ENCODE data around the gene ABCA10. TPM values are rescaled to one million over a fixed set of nuclear protein-coding genes. Genes with fewer than 3 reads are reported as not detected.

The ABCA10 gene
- total RNA-seq, 4 donors from 2014 or later, result 11.1 to 32.8 (median 21.7) TPM

- Histone ChIP-seq H3K4me1 (no peaks in the 10 kb centered on the region), H3K27me3 (no peaks in the 10 kb centered on the region), H3K27ac (no peak overlapping the region), H3K36me3 (no peaks in the 10 kb centered on the region), H3K9me3 (peaks cover 0 to 5% of the 10 kb centered on the region in 2 donors), H3K4me3 (no peak overlapping the region)
- no peak for TF ChIP-seq POLR2A (IDR thresholded peaks at IDR 0.05)
- TF ChIP-seq, protein P1, sequence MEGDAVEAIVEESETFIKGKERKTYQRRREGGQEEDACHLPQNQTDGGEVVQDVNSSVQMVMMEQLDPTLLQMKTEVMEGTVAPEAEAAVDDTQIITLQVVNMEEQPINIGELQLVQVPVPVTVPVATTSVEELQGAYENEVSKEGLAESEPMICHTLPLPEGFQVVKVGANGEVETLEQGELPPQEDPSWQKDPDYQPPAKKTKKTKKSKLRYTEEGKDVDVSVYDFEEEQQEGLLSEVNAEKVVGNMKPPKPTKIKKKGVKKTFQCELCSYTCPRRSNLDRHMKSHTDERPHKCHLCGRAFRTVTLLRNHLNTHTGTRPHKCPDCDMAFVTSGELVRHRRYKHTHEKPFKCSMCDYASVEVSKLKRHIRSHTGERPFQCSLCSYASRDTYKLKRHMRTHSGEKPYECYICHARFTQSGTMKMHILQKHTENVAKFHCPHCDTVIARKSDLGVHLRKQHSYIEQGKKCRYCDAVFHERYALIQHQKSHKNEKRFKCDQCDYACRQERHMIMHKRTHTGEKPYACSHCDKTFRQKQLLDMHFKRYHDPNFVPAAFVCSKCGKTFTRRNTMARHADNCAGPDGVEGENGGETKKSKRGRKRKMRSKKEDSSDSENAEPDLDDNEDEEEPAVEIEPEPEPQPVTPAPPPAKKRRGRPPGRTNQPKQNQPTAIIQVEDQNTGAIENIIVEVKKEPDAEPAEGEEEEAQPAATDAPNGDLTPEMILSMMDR (IDR thresholded peaks at IDR 0.05), result no peak
- intact Hi-C loops (cut with DNase I; ENCODE audit: low total_unique reads), result no loop called here
- DNase-seq, result no peak
Observed at GRCh38 chr17:69236464-69236863, 7.8 kb upstream of the ABCA10 start.

GRCh38 chr17:69235338-69236058, 6.9 kb upstream of the ABCA10 start:
- H3K27ac ChIP-seq, result peak overlapping the region in 1 of 2 donors; percentile 47
- no peak overlapping the region for H3K4me3 ChIP-seq
- no peaks in the 10 kb centered on the region for H3K27me3 ChIP-seq
- no peaks in the 10 kb centered on the region for H3K4me1 ChIP-seq
- intact Hi-C loops (cut with DNase I; ENCODE audit: low total_unique reads), result no loop called here
- no peaks in the 10 kb centered on the region for H3K36me3 ChIP-seq
- H3K9me3 ChIP-seq, result peaks cover 0 to 5% of the 10 kb centered on the region in 2 donors
- peak; percentile 77 to 84 for DNase-seq
- TF ChIP-seq, protein P1 (IDR thresholded peaks at IDR 0.05), result peak; percentile 59 to 83 (median 74)
- no peak for TF ChIP-seq POLR2A (IDR thresholded peaks at IDR 0.05)

GRCh38 chr17:69232650-69233049, 4.0 kb upstream of the ABCA10 start:
- DNase-seq, result no peak
- no peak for TF ChIP-seq POLR2A (IDR thresholded peaks at IDR 0.05)
- TF ChIP-seq, protein P1 (IDR thresholded peaks at IDR 0.05), result no peak
- Histone ChIP-seq H3K4me1 (no peaks in the 10 kb centered on the region), H3K27me3 (no peaks in the 10 kb centered on the region), H3K36me3 (no peaks in the 10 kb centered on the region), H3K27ac (no peak overlapping the region), H3K9me3 (peaks cover 0 to 5% of the 10 kb centered on the region in 2 donors), H3K4me3 (no peak overlapping the region)
- intact Hi-C loops (cut with DNase I; ENCODE audit: low total_unique reads), result no loop called here

- peaks cover 0 to 5% of the 10 kb centered on the region in 2 donors for H3K9me3 ChIP-seq
- H3K4me1 ChIP-seq, result no peaks in the 10 kb centered on the region
- intact Hi-C loops (cut with DNase I; ENCODE audit: low total_unique reads), result no loop called here
- no peak overlapping the region for H3K4me3 ChIP-seq
- no peak for TF ChIP-seq POLR2A (IDR thresholded peaks at IDR 0.05)
- TF ChIP-seq, protein P1 (IDR thresholded peaks at IDR 0.05), result no peak
- no peak for DNase-seq
- H3K36me3 ChIP-seq, result no peaks in the 10 kb centered on the region
- no peak overlapping the region for H3K27ac ChIP-seq
- H3K27me3 ChIP-seq, result no peaks in the 10 kb centered on the region
Observed at GRCh38 chr17:69231521-69231920, 2.9 kb upstream of the ABCA10 start.

DNA sequence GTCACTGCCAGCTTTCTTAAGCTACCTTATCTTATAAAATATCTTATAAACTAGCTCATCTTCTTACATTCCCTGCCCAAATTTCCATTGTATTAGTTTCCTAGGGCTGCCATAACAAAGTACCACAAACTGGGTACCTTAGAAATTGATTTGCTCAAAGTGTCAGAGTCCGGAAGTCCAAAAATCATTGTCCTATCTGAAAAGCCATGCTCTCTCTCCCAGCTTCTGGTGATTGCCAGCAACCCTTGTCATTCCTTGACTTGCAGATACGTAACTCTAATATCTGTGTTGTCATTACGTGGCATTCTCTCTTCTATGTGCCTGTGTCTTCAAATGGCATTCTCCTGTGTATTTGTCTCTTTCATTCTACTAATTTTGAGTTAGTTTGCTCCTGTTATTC, 2.3 kb upstream of the ABCA10 start:
- intact Hi-C loops (cut with DNase I; ENCODE audit: low total_unique reads), result no loop called here
- TF ChIP-seq POLR2A (IDR thresholded peaks at IDR 0.05), result no peak
- TF ChIP-seq, protein P1 (IDR thresholded peaks at IDR 0.05), result no peak
- no peak for DNase-seq
- Histone ChIP-seq H3K4me3 (no peak overlapping the region), H3K9me3 (peaks cover 0 to 5% of the 10 kb centered on the region in 2 donors), H3K27me3 (no peaks in the 10 kb centered on the region), H3K4me1 (no peaks in the 10 kb centered on the region), H3K36me3 (no peaks in the 10 kb centered on the region), H3K27ac (no peak overlapping the region)
